Activated CD4-positive, CD25-positive, alpha-beta regulatory T cell treated with anti-CD3 and anti-CD28 coated beads, Interleukin-2, amount 50 U/mL, for 72 hours (primary cell): ENCODE results near the gene AKAP7.
"Not testable (repeated sequence)": the region's sequence is repeated elsewhere in the genome, so short reads cannot be mapped to it uniquely, and the experiment has no call there.

Source experiments
- DNase-seq: peaks from one replicate; pipeline ENCODE4 v3.0.0; 2021

Gene AKAP7

DNA sequence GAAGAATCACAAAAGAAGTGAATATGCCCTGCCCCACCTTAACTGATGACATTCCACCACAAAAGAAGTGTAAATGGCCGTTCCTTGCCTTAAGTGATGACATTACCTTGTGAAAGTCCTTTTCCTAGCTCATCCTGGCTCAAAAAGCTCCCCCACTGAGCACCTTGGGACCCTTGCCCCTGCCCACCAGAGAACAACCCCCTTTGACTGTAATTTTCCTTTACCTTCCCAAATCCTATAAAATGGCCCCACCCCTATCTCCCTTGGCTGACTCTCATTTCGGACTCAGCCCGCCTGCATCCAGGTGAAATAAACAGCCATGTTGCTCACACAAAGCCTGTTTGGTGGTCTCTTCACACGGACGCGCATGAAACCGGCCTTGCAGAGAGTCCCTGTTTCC, 165.6 kb downstream of the AKAP7 start:
- DNase-seq, result not testable (repeated sequence)

DNA sequence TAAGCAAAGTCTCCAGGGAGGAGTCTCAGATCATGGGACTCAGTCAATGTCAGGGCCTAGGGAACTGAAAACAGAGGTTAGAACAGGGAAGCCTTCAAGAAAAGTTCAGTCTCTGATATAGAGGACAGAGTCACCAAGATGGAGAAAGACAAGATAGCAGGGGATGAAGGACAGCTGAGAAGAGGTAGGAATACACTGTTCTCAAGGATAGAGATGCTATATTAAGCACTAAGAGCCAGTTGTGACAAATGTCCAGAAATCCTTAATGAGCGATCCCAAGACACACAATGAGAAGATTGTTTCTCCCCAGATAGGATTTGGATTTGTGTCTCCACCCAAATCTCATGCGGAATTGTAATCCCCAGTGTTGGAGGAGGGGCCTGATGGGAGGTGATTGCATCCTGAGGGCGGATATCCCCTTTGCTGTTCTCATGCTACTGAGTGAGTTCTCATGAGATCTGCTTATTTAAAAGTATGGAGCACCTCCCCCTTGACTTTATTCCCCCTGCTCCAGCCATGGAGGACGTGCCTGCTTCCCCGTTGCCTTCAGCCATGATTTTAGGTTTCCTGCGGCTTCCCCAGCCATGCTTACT, 168.2 kb downstream of the AKAP7 start:
- DNase-seq, result no peak

DNA sequence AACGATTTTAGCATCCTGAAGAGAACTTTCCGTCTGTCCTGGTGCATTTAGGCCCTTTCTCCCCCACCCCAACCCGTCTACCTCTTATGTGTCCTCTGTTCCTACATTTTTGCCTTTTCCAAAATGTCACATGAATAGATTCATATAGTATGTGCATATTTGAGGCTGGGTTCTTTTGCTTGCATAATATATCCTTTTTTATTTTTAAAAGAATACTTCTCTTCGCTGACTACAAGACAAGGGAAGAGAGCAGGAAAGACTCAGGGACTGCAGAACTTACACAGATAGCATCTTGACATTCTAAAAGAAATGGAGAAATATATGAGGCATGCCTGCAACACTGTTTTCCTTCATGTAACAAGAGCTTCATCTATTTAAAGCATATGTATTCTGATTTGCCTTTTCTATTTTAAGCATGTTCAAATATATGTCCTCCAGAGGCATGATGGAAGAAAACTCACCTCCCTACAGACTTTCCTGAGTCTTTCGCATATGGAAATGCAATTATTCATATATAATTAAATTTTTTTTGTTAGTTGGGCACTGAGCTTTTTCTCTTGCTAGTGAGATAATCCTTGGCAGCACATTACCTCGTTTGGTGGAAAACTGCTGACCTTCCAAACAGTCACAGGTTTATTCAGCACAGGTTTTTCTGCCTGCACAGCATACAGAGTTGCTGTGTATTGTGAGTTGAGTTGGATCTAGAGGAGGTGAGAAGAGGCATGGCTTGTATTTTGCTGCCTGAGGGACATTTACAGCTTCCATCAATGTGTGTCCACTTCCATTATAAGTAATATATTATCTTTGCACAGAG, 170.0 kb downstream of the AKAP7 start:
- no peak for DNase-seq

DNA sequence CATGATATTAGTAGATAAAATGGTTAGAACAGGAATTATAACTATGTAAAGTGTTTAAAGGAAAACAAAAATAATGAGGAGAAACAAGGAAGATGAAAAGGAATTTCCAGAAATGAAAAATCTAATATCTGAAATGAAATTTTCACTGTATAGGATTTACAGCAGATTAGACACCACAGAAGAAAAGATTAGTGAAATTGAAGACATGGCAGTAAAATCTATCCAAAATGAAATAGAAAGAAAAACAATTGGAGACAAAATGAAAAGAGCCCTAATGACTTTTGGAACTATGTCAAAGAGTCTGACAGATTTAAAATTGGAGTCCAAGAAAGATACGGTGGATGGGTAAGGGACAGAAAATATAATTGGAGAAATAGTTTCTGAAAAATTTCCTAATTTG, 174.2 kb downstream of the AKAP7 start:
- DNase-seq, result no peak

DNA sequence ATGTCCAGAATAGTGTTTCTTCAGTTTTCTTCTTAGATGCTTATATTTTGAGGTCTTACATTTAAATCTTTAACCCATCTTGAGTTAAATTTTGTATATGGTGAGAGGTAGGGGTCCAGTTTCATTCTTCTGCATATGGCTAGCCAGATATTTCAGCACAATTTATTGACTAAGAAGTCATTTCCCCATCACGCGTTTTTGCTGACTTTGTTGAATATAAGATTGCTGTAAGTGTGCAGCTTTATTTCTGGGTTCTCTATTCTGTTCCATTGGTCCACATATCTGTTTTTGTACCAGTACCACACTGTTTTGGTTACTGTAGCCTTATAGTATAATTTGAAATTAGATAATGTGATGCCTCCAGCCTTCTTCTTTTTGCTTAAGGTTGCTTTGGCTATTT, 179.6 kb downstream of the AKAP7 start:
- no peak for DNase-seq

DNA sequence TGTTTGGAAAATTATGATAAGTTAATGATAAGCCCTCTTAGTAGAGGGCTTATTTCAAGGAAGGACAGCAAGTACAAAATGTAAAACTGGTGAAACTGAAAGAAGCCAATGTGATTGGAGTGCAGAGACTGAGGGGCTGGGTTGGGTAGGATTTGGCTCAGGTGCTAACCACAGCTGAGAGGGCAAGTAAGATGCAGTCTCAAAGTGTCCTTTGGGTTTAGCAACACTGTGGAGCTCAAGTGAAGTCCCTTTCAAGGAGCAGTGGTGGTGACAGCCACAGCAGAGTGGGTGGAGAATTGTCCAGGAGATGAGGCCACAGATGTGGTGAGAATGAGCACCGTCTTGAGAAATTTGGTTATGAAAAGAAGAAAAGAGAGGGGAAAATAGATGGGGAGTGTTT, 181.4 kb downstream of the AKAP7 start:
- no peak for DNase-seq

DNA sequence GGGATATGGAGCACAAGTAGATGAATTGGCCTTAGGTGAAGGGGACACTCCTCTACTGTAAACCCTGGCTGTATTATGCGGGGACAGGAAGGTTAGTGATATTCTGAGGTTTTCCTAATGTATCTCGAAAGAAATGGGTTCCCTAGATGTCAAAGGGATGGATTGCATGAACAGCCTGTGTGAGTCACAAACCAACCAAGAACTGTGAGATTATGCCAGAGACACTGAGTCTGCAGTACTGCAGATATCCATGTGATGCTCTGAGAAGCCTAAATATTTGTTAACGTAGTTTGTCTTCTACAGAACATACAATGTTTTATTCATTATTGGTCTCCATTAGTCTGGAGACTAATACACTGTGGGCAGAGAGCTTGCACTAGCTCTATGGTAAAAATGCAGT, 182.2 kb downstream of the AKAP7 start:
- no peak for DNase-seq

DNA sequence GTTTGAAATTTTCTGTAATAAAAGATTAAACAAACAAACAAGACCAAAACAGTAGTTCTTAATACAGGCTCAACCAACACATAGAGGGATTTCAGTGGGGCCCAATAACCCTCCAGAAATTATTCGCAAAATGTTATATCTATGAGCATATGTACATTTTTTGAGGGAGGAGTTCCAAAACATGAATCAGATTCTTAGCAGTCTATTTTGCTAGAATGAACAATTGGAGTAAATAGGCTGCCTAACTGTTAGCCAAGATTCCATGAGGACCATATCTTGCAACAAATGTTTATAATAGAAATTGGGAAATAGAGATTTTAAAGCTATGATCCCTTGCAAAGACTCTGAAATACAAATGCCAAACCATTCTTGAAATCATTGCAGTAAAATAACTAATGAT, 186.3 kb downstream of the AKAP7 start:
- DNase-seq, result no peak

DNA sequence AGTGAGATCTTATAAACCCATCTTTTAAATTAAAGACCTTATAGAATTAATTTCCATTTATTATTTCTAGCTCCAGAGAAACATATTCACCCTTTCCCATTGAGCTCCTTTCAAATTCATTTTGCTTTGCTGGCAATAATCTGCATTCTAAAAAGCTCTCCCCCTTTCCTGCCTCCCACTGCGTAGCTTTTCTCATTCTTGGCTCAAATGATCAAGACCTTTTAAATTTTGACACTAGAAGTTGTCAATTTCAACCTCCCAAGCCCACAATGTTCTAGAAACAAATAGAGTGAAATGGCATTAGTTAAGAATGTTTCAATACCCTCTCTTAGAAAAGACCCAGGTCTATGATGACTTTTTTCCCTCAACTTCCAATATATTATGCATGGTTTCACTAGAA, 186.9 kb downstream of the AKAP7 start:
- no peak for DNase-seq

DNA sequence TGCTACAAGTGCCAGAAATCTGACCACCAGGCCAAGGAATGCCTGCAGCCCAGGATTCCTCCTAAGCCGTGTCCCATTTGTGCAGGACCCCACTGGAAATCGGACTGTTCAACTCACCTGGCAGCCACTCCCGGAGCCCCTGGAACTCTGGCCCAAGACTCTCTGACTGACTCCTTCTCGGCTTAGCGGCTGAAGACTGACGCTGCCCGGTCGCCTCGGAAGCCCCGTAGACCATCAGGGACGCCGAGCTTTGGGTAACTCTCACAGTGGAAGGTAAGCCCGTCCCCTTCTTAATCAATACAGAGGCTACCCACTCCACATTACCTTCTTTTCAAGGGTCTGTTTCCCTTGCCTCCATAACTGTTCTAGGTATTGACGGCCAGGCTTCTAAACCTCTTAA, 190.4 kb downstream of the AKAP7 start:
- DNase-seq, result not testable (repeated sequence)

DNA sequence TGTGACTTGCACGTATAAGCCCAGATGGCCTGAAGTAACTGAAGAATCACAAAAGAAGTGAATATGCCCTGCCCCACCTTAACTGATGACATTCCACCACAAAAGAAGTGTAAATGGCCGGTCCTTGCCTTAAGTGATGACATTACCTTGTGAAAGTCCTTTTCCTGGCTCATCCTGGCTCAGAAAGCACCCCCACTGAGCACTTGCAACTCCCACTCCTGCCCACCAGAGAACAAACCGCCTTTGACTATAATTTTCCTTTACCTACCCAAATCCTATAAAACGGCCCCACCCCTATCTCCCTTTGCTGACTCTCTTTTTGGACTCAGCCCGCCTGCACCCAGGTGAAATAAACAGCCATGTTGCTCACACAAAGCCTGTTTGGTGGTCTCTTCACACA, 193.5 kb downstream of the AKAP7 start:
- DNase-seq, result not testable (repeated sequence)

DNA sequence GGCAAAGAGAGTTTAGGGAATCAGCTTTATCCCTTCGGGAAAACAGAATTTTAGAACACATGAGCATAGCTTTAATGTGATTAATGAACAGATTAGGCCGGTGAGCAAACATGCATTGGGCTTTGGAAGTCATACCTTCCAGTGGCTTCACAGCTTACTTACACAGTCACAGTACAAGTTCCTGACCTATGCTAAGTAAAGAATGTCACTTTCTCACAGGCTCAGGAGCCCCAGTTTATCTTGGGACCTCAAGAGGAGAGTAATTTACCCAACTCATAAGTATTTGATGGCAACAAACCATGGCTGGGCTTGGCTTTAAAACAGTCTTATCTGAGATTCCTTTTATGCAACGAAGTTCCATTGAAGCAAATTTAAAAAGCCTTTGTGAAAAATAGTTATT, 195.9 kb downstream of the AKAP7 start:
- DNase-seq, result no peak

DNA sequence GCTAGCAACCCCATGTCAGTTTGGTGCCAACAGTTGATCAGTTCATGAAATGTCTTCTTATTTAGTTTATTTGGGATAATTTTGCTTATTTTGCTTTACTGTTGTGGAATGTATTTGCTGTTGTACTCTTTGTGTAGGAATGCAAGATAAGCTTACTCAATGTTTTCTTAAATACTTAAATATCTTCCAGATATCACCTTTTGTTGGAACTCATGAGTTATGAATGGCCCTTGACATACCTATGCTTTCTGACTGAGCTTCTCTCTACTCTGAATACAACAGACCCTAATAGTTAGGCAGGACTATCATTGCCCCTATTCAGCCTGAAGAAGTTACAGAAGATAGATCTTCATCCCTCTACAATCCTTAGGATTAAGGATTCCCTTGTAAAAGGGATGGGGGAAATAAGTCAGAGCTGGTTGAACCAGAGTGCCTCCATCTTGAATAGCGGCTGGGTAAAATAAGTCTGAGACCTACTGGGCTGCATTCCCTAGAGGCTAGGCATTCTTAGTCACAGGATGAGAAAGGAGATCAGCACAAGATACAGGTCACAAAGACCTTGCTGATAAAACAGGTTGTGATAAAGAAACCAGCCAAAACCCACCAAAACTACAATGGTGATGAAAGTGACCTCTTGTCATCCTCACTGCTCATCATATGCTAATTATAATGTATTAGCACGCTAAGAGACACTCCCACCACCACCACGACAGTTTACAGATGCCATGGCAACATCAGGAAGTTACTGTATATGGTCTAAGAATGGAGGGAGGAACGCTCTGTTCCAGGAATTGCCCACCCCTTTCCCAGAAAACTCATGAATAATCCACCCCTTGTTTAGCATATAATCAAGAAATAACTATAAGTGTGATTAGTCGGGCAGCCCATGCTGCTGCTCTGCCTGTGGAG, 196.9 kb downstream of the AKAP7 start:
- DNase-seq, result no peak
